Activated T-cell treated with anti-CD3 and anti-CD28 coated beads, Interleukin-2, amount 50 U/mL, for 72 hours (primary cell): ENCODE results near the gene CAPN13. TPM values are rescaled to one million over a fixed set of nuclear protein-coding genes. Genes with fewer than 3 reads are reported as not detected.

Experiments
- ATAC-seq, 2 donors: fragments of 150-1000 bp; cut with Tn5 transposase; replicated peaks in 1 of 2; 2 replicates each; pipeline ENCODE4 v1.10.0; 2021; ENCODE audit warnings: moderate library complexity in 2 of 2, mild to moderate bottlenecking in 1 of 2
- DNase-seq, 2 donors: peaks; one replicate each; pipeline ENCODE4 v3.0.0; 2021 to 2022; ENCODE audit warnings: mixed read lengths in 1 of 2
- H3K27ac Mint-ChIP-seq: one replicate; pipeline ENCODE4 v1.8.0; 2022; ENCODE audit warnings: mild to moderate bottlenecking, moderate library complexity, mixed read lengths
- H3K27me3 Mint-ChIP-seq: one replicate; pipeline ENCODE4 v1.8.0; 2022; ENCODE audit warnings: low read depth, mixed read lengths
- H3K36me3 Mint-ChIP-seq, 2 donors: one replicate each; pipeline ENCODE4 v1.8.0; 2022; ENCODE audit warnings: mixed read lengths in 2 of 2, mild to moderate bottlenecking in 1 of 2; ENCODE audit not compliant: insufficient read depth in 2 of 2
- H3K4me1 Mint-ChIP-seq: one replicate; pipeline ENCODE4 v1.8.0; 2022; ENCODE audit warnings: low read depth, mixed read lengths
- H3K4me3 Mint-ChIP-seq, 2 donors: one replicate each; pipeline ENCODE4 v1.8.0; 2022; ENCODE audit warnings: mild to moderate bottlenecking in 2 of 2, mixed read lengths in 2 of 2, moderate library complexity in 2 of 2
- H3K9me3 Mint-ChIP-seq, 2 donors: one replicate each; pipeline ENCODE4 v1.8.0; 2022; ENCODE audit warnings: mixed read lengths in 2 of 2
- total RNA-seq, 2 donors: library from RNA; stranded (reverse); gene quantifications; one replicate each; pipeline ENCODE4 v1.2.3, GENCODE V29; 2022

CAPN13 gene
- total RNA-seq, 2 donors from 2014 or later: not detected

GRCh38 chr2:30693821-30694281 is 113.4 kb downstream of the CAPN13 start:
- H3K9me3 Mint-ChIP-seq: no peaks in the 10 kb centered on the region
- peaks cover 15% of the 10 kb centered on the region for H3K27me3 Mint-ChIP-seq
- DNase-seq: no peak
- no peaks in the 10 kb centered on the region for H3K4me1 Mint-ChIP-seq
- ATAC-seq: no peak
- H3K36me3 Mint-ChIP-seq: no peaks in the 10 kb centered on the region
- no peak overlapping the region for H3K27ac Mint-ChIP-seq
- no peak overlapping the region for H3K4me3 Mint-ChIP-seq

- Mint-ChIP-seq H3K27ac (no peak overlapping the region), H3K36me3 (no peaks in the 10 kb centered on the region), H3K4me1 (no peaks in the 10 kb centered on the region), H3K4me3 (no peak overlapping the region), H3K27me3 (peaks cover 15% of the 10 kb centered on the region), H3K9me3 (no peaks in the 10 kb centered on the region)
- ATAC-seq (no peak), DNase-seq (no peak)
These were observed 114.4 kb downstream of the CAPN13 start for GRCh38 chr2:30692829-30693275.

DNA sequence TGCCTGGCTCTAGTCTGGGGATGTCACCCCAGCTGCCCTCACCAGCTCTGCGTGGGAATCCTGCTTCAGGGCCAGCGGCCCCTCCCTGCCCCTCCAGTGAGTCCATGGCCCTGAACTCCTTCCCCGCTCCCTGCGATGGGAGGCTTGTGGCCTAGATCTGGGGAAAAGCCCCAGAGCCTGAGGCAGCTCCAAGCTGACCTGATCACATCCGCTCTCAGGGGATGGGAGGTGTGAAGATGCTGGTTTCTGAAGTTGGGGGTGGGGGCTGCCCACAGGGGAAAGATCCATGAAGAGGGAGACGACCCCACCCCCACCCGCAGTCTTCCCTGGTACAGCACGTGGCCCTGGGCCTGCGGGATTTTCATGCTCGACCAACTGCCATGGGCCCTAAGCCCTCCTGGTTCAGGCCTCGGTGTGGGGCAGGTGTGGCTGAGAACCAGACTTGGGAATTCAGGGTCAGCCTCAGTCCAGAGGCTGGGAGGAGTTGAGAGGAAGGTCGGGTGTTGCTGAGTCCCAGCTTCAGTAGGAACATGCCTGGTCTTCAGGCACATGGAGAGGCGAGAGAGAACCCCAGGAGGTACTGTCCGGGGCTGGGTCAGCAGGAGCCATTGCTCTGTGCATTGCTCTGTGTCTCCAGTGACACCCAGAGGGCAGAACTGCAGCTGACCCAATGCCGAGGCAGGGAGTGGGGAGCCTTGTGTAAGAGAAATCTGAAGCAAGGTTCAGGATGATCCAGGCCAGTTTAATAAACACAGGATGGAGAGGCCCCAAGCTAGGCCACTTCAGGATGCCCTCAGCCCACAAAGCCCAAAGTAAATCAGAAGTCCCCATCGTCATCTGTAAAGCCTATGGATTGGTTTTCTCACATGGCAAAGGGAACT is 115.1 kb downstream of the CAPN13 start:
- Mint-ChIP-seq H3K27ac (no peak overlapping the region), H3K4me1 (no peaks in the 10 kb centered on the region), H3K4me3 (no peak overlapping the region), H3K27me3 (peaks cover 15% of the 10 kb centered on the region), H3K9me3 (no peaks in the 10 kb centered on the region), H3K36me3 (no peaks in the 10 kb centered on the region)
- no peak for ATAC-seq
- DNase-seq: no peak

GRCh38 chr2:30691091-30691947 is 115.9 kb downstream of the CAPN13 start:
- no peak overlapping the region for H3K27ac Mint-ChIP-seq
- H3K36me3 Mint-ChIP-seq: no peaks in the 10 kb centered on the region
- no peak overlapping the region for H3K4me3 Mint-ChIP-seq
- H3K27me3 Mint-ChIP-seq: peaks cover 15% of the 10 kb centered on the region
- ATAC-seq: no peak
- H3K9me3 Mint-ChIP-seq: no peaks in the 10 kb centered on the region
- no peaks in the 10 kb centered on the region for H3K4me1 Mint-ChIP-seq
- no peak for DNase-seq

GRCh38 chr2:30690126-30690561 is 117.1 kb downstream of the CAPN13 start:
- DNase-seq: no peak

DNA sequence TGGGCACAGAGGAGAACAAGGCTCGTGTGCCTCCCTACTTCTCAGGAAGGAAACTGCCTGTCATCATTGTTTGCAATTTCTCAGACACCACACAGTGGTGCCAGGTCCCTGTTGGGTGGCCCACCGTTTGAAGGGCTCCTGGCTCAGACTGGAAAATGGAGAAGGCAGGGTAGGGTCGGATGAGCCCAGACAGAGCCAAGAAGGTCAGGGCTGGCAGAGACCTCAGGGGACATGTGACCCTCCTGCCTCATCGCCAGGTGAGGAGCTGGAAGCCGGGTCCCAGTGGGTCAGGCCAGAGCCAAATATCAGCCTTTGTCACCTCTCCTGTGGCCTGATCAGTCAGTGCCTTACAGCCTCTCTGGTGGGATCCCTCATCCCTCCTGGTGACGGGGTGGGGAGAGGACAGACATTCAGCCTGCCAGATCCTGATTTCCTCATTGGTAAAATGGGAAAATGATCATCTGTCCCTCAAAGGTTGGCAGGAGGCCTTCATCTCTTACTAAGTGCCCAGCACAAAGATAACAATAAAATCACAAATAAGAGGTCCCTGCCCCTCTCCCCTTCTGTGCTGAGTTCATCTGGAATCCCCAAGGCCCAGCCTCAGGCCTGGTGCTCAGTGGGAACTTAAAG is 117.6 kb downstream of the CAPN13 start:
- ATAC-seq (no peak), DNase-seq (no peak)
- no peak overlapping the region for H3K27ac Mint-ChIP-seq
- H3K27me3 Mint-ChIP-seq: peaks cover 1% of the 10 kb centered on the region
- no peaks in the 10 kb centered on the region for H3K4me1 Mint-ChIP-seq
- no peaks in the 10 kb centered on the region for H3K36me3 Mint-ChIP-seq
- H3K4me3 Mint-ChIP-seq: no peak overlapping the region
- no peaks in the 10 kb centered on the region for H3K9me3 Mint-ChIP-seq

More at GRCh38 chr2:30690126-30690561, 117.1 kb downstream of the CAPN13 start:
- H3K27me3 Mint-ChIP-seq: peaks cover 6% of the 10 kb centered on the region
- H3K27ac Mint-ChIP-seq: no peak overlapping the region
- no peaks in the 10 kb centered on the region for H3K36me3 Mint-ChIP-seq
- ATAC-seq: no peak
- no peak overlapping the region for H3K4me3 Mint-ChIP-seq
- no peaks in the 10 kb centered on the region for H3K9me3 Mint-ChIP-seq
- H3K4me1 Mint-ChIP-seq: no peaks in the 10 kb centered on the region

DNA sequence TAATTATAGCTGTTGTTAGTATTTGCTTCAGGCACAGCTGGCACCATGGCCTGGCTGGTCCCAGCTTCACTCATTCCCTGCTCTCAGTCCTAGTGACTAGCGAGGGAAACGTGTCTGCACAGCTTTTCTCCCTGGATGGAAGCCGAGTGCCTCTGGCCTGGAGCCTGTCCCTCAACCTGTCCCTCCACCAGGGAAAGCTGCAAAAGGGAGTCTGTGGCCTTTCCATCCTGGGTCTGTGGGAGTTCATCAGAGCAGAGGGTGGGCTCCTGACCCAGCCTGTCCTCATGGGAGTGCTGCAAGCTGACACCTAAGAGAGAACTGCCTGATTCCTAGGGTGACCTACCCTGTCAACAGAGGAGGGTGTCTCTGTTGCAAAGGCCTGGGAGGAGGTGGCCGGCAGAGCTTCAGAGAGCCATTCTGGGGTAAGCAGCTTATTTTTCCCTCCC is 118.3 kb downstream of the CAPN13 start:
- Mint-ChIP-seq H3K27ac (no peak overlapping the region), H3K27me3 (no peaks in the 10 kb centered on the region), H3K4me3 (no peak overlapping the region), H3K9me3 (no peaks in the 10 kb centered on the region), H3K4me1 (no peaks in the 10 kb centered on the region), H3K36me3 (no peaks in the 10 kb centered on the region)
- ATAC-seq (no peak), DNase-seq (no peak)

DNA sequence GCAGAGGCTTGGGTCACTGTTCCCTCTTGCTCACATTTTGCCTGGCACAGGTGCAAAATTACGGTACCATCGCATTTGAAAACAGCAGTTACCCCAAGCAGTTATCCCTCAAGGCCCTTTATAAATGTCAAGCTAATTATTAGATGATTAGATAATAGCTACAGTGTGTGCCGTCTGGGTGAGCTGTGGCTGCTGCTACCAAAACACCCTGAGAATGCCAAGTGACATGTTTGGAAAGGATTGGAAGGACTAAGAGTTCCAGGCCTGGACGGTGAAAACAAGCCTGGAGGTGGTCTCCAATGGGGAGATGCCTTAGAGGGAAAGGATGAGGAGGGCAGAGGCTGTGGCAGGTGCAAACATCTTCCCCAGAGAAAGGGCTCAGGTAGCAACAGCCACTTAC is 120.6 kb downstream of the CAPN13 start:
- Mint-ChIP-seq H3K27me3 (no peaks in the 10 kb centered on the region), H3K4me1 (no peaks in the 10 kb centered on the region)
- DNase-seq: no peak

DNA sequence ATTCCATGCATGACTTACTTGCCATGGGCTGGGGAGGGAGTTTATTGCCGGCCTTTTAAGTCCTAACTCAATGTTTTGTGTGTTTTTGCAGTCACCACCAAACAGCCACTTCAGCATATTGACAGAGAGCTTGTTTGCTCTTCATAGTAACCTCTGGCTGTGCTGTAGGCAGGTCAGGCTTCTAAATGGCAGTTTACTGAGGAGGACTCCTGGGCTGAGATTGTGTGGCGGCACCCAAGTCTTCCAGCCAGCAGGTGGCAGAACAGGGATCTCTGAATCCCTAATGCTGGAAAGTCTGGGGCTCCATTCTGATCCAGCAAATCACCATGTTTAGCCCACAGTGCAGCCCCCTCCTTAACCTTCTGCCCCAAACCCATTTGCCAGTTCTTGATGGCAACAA is 121.2 kb downstream of the CAPN13 start:
- Mint-ChIP-seq H3K27ac (no peak overlapping the region), H3K27me3 (no peaks in the 10 kb centered on the region), H3K4me3 (no peak overlapping the region), H3K9me3 (no peaks in the 10 kb centered on the region), H3K36me3 (no peaks in the 10 kb centered on the region), H3K4me1 (no peaks in the 10 kb centered on the region)
- DNase-seq (no peak), ATAC-seq (no peak)

More for the DNA sequence above, 120.6 kb downstream of the CAPN13 start:
- no peaks in the 10 kb centered on the region for H3K36me3 Mint-ChIP-seq
- no peaks in the 10 kb centered on the region for H3K9me3 Mint-ChIP-seq
- no peak overlapping the region for H3K4me3 Mint-ChIP-seq
- H3K27ac Mint-ChIP-seq: no peak overlapping the region
- no peak for ATAC-seq

- Mint-ChIP-seq H3K9me3 (no peaks in the 10 kb centered on the region), H3K4me1 (no peaks in the 10 kb centered on the region), H3K36me3 (no peaks in the 10 kb centered on the region), H3K27ac (no peak overlapping the region), H3K27me3 (no peaks in the 10 kb centered on the region), H3K4me3 (no peak overlapping the region)
- no peak for ATAC-seq
- DNase-seq: no peak
These were observed 122.2 kb downstream of the CAPN13 start for GRCh38 chr2:30684996-30685395.

GRCh38 chr2:30684516-30684915 is 122.7 kb downstream of the CAPN13 start:
- Mint-ChIP-seq H3K9me3 (no peaks in the 10 kb centered on the region), H3K4me1 (no peaks in the 10 kb centered on the region), H3K27me3 (no peaks in the 10 kb centered on the region), H3K4me3 (no peak overlapping the region), H3K36me3 (no peaks in the 10 kb centered on the region), H3K27ac (no peak overlapping the region)
- no peak for DNase-seq
- ATAC-seq: no peak

GRCh38 chr2:30684026-30684425 is 123.2 kb downstream of the CAPN13 start:
- Mint-ChIP-seq H3K36me3 (no peaks in the 10 kb centered on the region), H3K4me1 (no peaks in the 10 kb centered on the region), H3K27me3 (no peaks in the 10 kb centered on the region), H3K27ac (no peak overlapping the region), H3K9me3 (no peaks in the 10 kb centered on the region), H3K4me3 (no peak overlapping the region)
- ATAC-seq (no peak), DNase-seq (no peak)
